ENCODE data around the gene SIX1. TPM values are rescaled to one million over a fixed set of nuclear protein-coding genes. Genes with fewer than 3 reads are reported as not detected.
A peak's percentile ranks its signal among the peaks of the same experiment; 100 is the strongest.

The SIX1 gene
- total and polyA plus RNA-seq, 2 donors from 2014 or later, result 0.13 to 0.16 TPM

DNA sequence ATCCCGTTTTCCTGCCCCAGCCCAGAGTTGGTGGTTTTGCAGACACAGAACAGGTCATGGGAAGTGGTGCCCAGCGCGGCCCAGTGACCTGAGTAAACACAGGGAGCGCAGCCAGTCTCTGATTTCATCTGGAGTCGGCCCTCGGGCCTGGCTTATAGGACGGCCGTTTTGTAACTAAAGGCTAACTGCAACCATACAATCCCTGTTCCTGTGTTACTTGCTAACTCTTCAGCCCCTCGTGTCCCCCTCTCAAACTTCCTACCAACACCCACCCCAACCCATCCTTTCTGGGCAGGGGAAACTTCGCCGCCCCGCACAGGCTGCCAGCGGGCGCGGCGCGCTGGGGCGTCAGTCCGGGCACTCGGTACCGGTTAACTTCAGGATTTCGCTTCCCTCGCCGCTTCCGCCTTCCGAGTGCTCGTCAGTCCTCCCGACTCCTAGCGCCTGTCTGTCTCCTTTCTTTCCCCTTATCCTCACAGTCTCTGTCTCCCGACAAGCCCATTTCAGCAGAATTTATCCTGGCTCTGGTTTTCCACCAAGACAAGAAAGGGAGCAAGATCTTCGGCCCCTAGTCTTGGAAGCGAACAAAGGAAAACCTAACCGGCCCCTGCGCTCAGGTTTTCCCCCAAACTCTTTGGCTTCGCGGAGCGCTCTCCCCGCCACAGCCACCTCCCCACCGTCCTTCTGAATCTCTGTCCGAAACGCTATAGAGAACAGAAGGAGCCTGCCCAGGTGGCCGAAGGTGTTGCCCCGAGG lies 2.0 kb downstream of the SIX1 start:
- intact Hi-C loops (cut with DNase I), result no loop called here
- FAIRE-seq (no peak), DNase-seq (peak in 4 of 5 donors; percentile 53 to 71 (median 60))
- Histone ChIP-seq H3K36me3 (ENCODE audit: control insufficient read depth in 2 of 3, insufficient read depth in 3 of 3, low read length in 3 of 3) (no peaks in the 10 kb centered on the region), H3K9ac (ENCODE audit: low read length in 3 of 3) (peak overlapping the region in 1 of 3 donors; percentile 27), H3K9me3 (ENCODE audit: control insufficient read depth in 2 of 3, insufficient read depth in 1 of 3, low read length in 3 of 3) (no peaks in the 10 kb centered on the region), H3K27me3 (ENCODE audit: control insufficient read depth, insufficient read depth, low read length) (peaks cover 83% of the 10 kb centered on the region), H3K4me3 (ENCODE audit: low read length in 3 of 3) (peak overlapping the region; percentile 15 to 56 (median 54)), H3K27ac (ENCODE audit: low read depth in 2 of 2, low read length in 2 of 2) (no peak overlapping the region), H3K4me1 (ENCODE audit: control insufficient read depth in 2 of 3, insufficient read depth in 2 of 3, low read depth in 1 of 3, low read length in 3 of 3) (peaks cover 0 to 25% (median 7%) of the 10 kb centered on the region in 3 donors)
- TF ChIP-seq, protein P1, sequence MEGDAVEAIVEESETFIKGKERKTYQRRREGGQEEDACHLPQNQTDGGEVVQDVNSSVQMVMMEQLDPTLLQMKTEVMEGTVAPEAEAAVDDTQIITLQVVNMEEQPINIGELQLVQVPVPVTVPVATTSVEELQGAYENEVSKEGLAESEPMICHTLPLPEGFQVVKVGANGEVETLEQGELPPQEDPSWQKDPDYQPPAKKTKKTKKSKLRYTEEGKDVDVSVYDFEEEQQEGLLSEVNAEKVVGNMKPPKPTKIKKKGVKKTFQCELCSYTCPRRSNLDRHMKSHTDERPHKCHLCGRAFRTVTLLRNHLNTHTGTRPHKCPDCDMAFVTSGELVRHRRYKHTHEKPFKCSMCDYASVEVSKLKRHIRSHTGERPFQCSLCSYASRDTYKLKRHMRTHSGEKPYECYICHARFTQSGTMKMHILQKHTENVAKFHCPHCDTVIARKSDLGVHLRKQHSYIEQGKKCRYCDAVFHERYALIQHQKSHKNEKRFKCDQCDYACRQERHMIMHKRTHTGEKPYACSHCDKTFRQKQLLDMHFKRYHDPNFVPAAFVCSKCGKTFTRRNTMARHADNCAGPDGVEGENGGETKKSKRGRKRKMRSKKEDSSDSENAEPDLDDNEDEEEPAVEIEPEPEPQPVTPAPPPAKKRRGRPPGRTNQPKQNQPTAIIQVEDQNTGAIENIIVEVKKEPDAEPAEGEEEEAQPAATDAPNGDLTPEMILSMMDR (IDR thresholded peaks at IDR 0.05; ENCODE audit: borderline replicate concordance, extremely low read depth, insufficient read depth), result no peak

DNA sequence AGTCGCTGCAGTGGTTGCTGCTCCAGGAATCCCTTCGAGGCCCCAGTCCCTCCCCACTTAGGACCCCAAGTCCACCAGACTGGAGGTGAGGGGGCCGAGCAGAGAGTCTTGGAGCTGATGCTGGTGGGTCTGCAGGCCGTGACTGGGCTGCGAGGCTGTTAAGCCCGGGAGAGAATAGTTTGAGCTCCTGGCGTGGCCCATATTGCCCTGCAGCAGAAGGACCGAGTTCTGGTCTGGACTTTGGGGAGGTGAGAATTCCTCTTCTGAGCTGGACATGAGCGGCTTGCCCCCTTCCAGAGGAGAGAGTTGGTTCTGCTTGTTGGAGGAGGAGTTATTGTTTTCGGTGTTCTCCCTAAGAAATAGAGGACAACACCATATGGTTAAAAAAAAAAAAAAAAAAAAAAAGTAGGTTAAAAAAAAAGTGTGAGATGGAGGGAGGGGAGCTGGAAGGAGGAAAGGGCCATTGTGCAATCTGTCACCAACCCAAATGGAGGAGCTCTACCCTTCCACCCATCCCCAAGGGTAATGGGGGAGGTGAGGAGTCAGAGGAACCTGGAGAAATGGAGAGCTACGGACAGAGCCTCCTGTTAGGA lies 3.0 kb downstream of the SIX1 start:
- no peaks in the 10 kb centered on the region for H3K36me3 ChIP-seq (ENCODE audit: control insufficient read depth in 2 of 3, insufficient read depth in 3 of 3, low read length in 3 of 3)
- peak in 2 of 5 donors; percentile 20 to 53 for DNase-seq
- intact Hi-C loops (cut with DNase I), result no loop called here
- H3K4me1 ChIP-seq (ENCODE audit: control insufficient read depth in 2 of 3, insufficient read depth in 2 of 3, low read depth in 1 of 3, low read length in 3 of 3), result peaks cover 0 to 25% (median 7%) of the 10 kb centered on the region in 3 donors
- no peak for FAIRE-seq
- H3K27me3 ChIP-seq (ENCODE audit: control insufficient read depth, insufficient read depth, low read length), result peaks cover 77% of the 10 kb centered on the region
- H3K9me3 ChIP-seq (ENCODE audit: control insufficient read depth in 2 of 3, insufficient read depth in 1 of 3, low read length in 3 of 3), result no peaks in the 10 kb centered on the region
- no peak overlapping the region for H3K9ac ChIP-seq (ENCODE audit: low read length in 3 of 3)
- H3K4me3 ChIP-seq (ENCODE audit: low read length in 3 of 3), result no peak overlapping the region
- no peak overlapping the region for H3K27ac ChIP-seq (ENCODE audit: low read depth in 2 of 2, low read length in 2 of 2)
- TF ChIP-seq, protein P1 (IDR thresholded peaks at IDR 0.05; ENCODE audit: borderline replicate concordance, extremely low read depth, insufficient read depth), result no peak

DNA sequence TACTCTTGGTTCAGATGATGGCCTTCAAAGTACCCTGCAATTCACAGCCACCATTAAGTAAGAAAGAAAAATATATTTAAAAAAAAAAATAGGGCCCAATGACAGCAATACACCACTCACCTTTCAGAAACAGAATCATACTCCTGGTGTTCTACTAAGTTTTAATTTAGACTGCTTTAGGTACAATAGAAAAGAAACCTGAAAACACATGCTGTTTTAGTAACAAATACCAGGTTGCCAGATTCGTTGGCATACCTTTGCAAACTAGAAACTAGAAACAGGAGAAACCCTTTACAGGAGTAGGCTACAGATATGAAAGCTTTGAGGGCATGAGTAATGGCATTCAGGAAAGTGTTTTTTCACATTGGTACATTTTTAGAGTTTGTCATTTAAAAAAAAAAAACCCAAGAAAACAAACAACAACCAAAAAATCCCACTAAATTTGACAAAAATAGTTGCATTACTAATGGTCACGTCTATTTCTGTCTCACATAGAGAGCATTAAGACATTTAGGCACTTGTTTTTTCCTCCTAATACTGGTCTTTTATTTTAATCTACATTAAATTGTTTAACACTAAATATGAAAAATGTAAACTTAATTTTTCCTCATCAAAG lies 4.0 kb downstream of the SIX1 start:
- Histone ChIP-seq H3K36me3 (ENCODE audit: control insufficient read depth in 2 of 3, insufficient read depth in 3 of 3, low read length in 3 of 3) (no peaks in the 10 kb centered on the region), H3K4me3 (ENCODE audit: low read length in 3 of 3) (no peak overlapping the region), H3K27ac (ENCODE audit: low read depth in 2 of 2, low read length in 2 of 2) (no peak overlapping the region), H3K27me3 (ENCODE audit: control insufficient read depth, insufficient read depth, low read length) (peaks cover 71% of the 10 kb centered on the region), H3K9ac (ENCODE audit: low read length in 3 of 3) (no peak overlapping the region), H3K4me1 (ENCODE audit: control insufficient read depth in 2 of 3, insufficient read depth in 2 of 3, low read depth in 1 of 3, low read length in 3 of 3) (peaks cover 0 to 25% (median 7%) of the 10 kb centered on the region in 3 donors), H3K9me3 (ENCODE audit: control insufficient read depth in 2 of 3, insufficient read depth in 1 of 3, low read length in 3 of 3) (no peaks in the 10 kb centered on the region)
- TF ChIP-seq, protein P1 (IDR thresholded peaks at IDR 0.05; ENCODE audit: borderline replicate concordance, extremely low read depth, insufficient read depth), result no peak
- no peak for DNase-seq
- intact Hi-C loops (cut with DNase I), result no loop called here
- no peak for FAIRE-seq

Data from kidney (tissue), 14 donors.